ENCODE measurements around the gene C17orf67.

C17orf67 gene

DNA sequence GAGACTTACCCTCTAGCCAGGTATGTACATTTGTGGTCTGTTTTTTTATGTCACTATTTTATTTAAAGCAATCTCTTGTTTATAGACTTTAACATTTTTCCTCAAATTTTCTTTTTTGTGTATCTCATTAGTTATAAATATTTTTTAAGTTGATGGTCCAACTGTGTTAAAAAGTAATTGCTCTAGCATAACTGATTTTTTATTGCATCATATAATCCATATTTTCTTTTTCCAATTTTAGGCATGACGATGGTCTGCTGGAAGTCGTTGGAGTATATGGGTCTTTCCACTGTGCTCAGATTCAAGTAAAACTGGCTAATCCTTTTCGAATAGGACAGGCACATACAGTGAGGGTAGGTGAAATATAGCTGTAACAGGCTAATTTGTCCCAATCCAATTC is 28.2 kb upstream of the C17orf67 start:
- Mint-ChIP-seq H3K4me1 (no peaks in the 10 kb centered on the region), H3K36me3 (ENCODE audit: low read depth) (peaks cover 6% of the 10 kb centered on the region), H3K27ac (no peak overlapping the region), H3K4me3 (no peak overlapping the region), H3K9me3 (no peaks in the 10 kb centered on the region), H3K27me3 (ENCODE audit: low read depth) (no peaks in the 10 kb centered on the region)
- no peak for TF ChIP-seq CTCF (IDR thresholded peaks at IDR 0.05; ENCODE audit: unreplicated experiment in 3 of 3)

GRCh38 chr17:56851008-56851407 is 17.3 kb upstream of the C17orf67 start:
- H3K36me3 Mint-ChIP-seq (ENCODE audit: low read depth) = peaks cover 20% of the 10 kb centered on the region
- no peaks in the 10 kb centered on the region for H3K27me3 Mint-ChIP-seq (ENCODE audit: low read depth)
- no peak overlapping the region for H3K27ac Mint-ChIP-seq
- TF ChIP-seq CTCF (IDR thresholded peaks at IDR 0.05; ENCODE audit: unreplicated experiment in 3 of 3) = no peak
- no peak overlapping the region for H3K4me3 Mint-ChIP-seq
- no peaks in the 10 kb centered on the region for H3K9me3 Mint-ChIP-seq
- no peaks in the 10 kb centered on the region for H3K4me1 Mint-ChIP-seq

DNA sequence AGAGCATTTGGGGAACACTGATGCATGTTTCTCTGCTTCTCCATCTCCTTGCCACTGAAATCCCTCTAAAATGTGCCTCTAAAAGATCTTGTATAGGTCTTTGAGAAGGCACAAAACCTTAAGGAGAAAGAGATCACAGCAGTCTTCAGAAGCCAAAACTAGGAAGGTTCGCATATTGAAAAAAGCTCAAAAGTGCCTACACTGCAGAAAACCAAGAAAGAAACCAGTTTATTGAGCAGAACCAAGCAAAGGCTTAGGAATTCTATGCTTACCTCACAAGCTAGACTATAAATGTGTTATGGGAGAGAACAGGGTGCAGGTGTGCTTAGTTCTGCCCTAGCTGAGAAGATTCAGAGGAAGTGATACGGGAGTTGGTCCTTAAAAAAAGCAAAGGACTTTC is 16.9 kb upstream of the C17orf67 start:
- Mint-ChIP-seq H3K36me3 (ENCODE audit: low read depth) (peaks cover 20% of the 10 kb centered on the region), H3K27ac (no peak overlapping the region), H3K27me3 (ENCODE audit: low read depth) (no peaks in the 10 kb centered on the region), H3K4me3 (no peak overlapping the region), H3K9me3 (no peaks in the 10 kb centered on the region), H3K4me1 (no peaks in the 10 kb centered on the region)
- no peak for TF ChIP-seq CTCF (IDR thresholded peaks at IDR 0.05; ENCODE audit: unreplicated experiment in 3 of 3)

DNA sequence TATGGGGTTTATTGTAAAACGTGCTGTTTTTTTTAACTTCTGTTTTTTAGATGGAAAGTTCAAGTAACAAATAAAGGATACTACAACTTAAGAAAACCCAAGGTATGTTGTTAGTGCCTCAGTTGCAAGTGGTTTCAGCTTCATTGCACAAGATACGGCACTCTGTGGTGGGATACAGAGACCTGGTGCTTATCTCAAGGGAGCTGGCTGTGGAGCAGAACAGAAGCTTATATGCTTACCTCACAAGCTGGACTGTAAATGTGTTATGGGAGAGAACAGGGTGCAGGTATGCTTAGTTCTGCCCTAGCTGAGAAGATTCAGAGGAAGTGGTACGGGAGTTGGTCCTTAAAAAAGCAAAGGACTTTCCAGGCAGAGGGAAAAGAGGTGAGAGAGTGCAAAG is 15.4 kb upstream of the C17orf67 start:
- Mint-ChIP-seq H3K4me1 (no peaks in the 10 kb centered on the region), H3K27ac (no peak overlapping the region)

DNA sequence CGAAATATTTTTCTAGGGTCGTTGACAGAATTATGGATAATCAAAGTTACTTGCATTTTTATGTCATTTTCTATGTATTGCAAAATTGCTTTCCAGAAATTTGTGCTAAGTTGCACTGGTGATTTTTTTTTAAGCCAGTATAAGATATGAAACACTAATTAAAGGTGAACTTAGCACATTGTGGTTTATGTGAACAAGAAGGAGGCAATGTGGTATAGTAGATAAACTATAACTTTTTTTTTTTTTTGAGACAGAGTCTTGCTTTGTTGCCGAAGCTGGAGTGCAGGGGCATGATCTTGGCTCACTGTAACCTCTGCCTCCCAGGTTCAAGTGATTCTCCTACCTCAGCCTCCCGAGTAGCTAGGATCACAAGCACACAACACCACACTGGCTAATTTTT is 13.4 kb upstream of the C17orf67 start:
- Mint-ChIP-seq H3K27me3 (ENCODE audit: low read depth) (no peaks in the 10 kb centered on the region), H3K36me3 (ENCODE audit: low read depth) (peaks cover 16% of the 10 kb centered on the region), H3K27ac (no peak overlapping the region), H3K4me3 (no peak overlapping the region), H3K9me3 (no peaks in the 10 kb centered on the region), H3K4me1 (no peaks in the 10 kb centered on the region)
- TF ChIP-seq CTCF (IDR thresholded peaks at IDR 0.05; ENCODE audit: unreplicated experiment in 3 of 3) = no peak

More for the DNA sequence above, 15.4 kb upstream of the C17orf67 start:
- Mint-ChIP-seq H3K9me3 (no peaks in the 10 kb centered on the region), H3K27me3 (ENCODE audit: low read depth) (no peaks in the 10 kb centered on the region), H3K4me3 (no peak overlapping the region), H3K36me3 (ENCODE audit: low read depth) (peaks cover 20% of the 10 kb centered on the region)
- TF ChIP-seq CTCF (IDR thresholded peaks at IDR 0.05; ENCODE audit: unreplicated experiment in 3 of 3) = no peak

- H3K36me3 Mint-ChIP-seq (ENCODE audit: low read depth) = peaks cover 16% of the 10 kb centered on the region
- H3K27ac Mint-ChIP-seq = no peak overlapping the region
- H3K27me3 Mint-ChIP-seq (ENCODE audit: low read depth) = no peaks in the 10 kb centered on the region
- H3K4me1 Mint-ChIP-seq = no peaks in the 10 kb centered on the region
- no peaks in the 10 kb centered on the region for H3K9me3 Mint-ChIP-seq
- no peak overlapping the region for H3K4me3 Mint-ChIP-seq
- no peak for TF ChIP-seq CTCF (IDR thresholded peaks at IDR 0.05; ENCODE audit: unreplicated experiment in 3 of 3)
Measured at GRCh38 chr17:56845934-56846333, 12.2 kb upstream of the C17orf67 start.
